HEK293 (cell line): ENCODE measurements around the gene TTC32.

Source experiments
- ATF2 ChIP-seq: fragments of 450-650 bp; formaldehyde crosslinking; IDR thresholded peaks from 2 replicates; pipeline ENCODE4 v1.5.1; 2016; ENCODE audit warnings: missing biosample characterization, missing genetic modification characterization, low read depth
- CTCF ChIP-seq: fragments of 450-650 bp; formaldehyde crosslinking; IDR thresholded peaks from 2 replicates; pipeline ENCODE4 v1.5.1; 2016; ENCODE audit warnings: missing biosample characterization, missing genetic modification characterization
- ZBTB49 ChIP-seq: fragments of 450-650 bp; formaldehyde crosslinking; IDR thresholded peaks from 2 replicates; pipeline ENCODE4 v1.5.1; 2016; ENCODE audit warnings: missing biosample characterization, missing genetic modification characterization, low read depth
- ZFP69B ChIP-seq: fragments of 450-650 bp; formaldehyde crosslinking; IDR thresholded peaks from 2 replicates; pipeline ENCODE4 v1.5.1; 2016; ENCODE audit warnings: missing biosample characterization, missing genetic modification characterization
- ZNF335 ChIP-seq: fragments of 450-650 bp; formaldehyde crosslinking; conservative IDR thresholded peaks from 2 replicates; pipeline ENCODE4 v1.5.1; 2016; ENCODE audit warnings: missing biosample characterization, missing genetic modification characterization
- ZNF426 ChIP-seq: fragments of 450-650 bp; formaldehyde crosslinking; IDR thresholded peaks from 2 replicates; pipeline ENCODE4 v1.5.1; 2017; ENCODE audit warnings: missing biosample characterization, missing genetic modification characterization, mild to moderate bottlenecking, inconsistent platforms, moderate library complexity
- ZNF704 ChIP-seq: fragments of 450-650 bp; formaldehyde crosslinking; IDR thresholded peaks from 2 replicates; pipeline ENCODE4 v1.5.1; 2016; ENCODE audit warnings: missing biosample characterization, missing genetic modification characterization
- ZNF777 ChIP-seq: fragments of 450-650 bp; formaldehyde crosslinking; IDR thresholded peaks from 2 replicates; pipeline ENCODE4 v1.5.1; 2017; ENCODE audit warnings: missing biosample characterization, missing genetic modification characterization, borderline replicate concordance
- ZSCAN30 ChIP-seq: fragments of 450-650 bp; IDR thresholded peaks from 2 replicates; pipeline ENCODE4 v1.5.1; 2018; ENCODE audit warnings: missing biosample characterization, mild to moderate bottlenecking, missing genetic modification characterization, moderate library complexity

- no peak for TF ChIP-seq CTCF (tag by site-specific recombination)
- TF ChIP-seq ZFP69B (tag by site-specific recombination) = no peak
- TF ChIP-seq ZNF335 = no peak
- TF ChIP-seq ZNF426 (tag by site-specific recombination) = no peak
- no peak for TF ChIP-seq ZNF777
- no peak for TF ChIP-seq ZNF704 (tag by site-specific recombination)
- no peak for TF ChIP-seq ZSCAN30 (tag by site-specific recombination)
- no peak for TF ChIP-seq ZBTB49 (tag by site-specific recombination)
- no peak for TF ChIP-seq ATF2 (tag by site-specific recombination)
Measured at GRCh38 chr2:19879120-19879519, 22.7 kb downstream of the TTC32 start.
